HEK293T (cell line): ENCODE results near the gene POLR3GL.

Source experiments
- CTCF ChIA-PET: fragments of 350-600 bp; formaldehyde crosslinking; extraction: SDS; loops from one replicate; lab custom pipeline; 2021; ENCODE audit warnings: antibody characterized with exemption, inconsistent platforms; lab: Yijun Ruan, JAX
- POLR2A ChIA-PET: fragments of 350-600 bp; formaldehyde crosslinking; extraction: SDS; loops from one replicate; lab custom pipeline; 2020; ENCODE audit warnings: antibody characterized with exemption, inconsistent platforms; lab: Yijun Ruan, JAX
- DNase-seq: peaks from one replicate; pipeline ENCODE4 v3.0.0; 2012; ENCODE audit warnings: mixed read lengths; ENCODE audit errors: extremely low spot score
- ARNT ChIP-seq: fragments of 450-650 bp; IDR thresholded peaks from 2 replicates; pipeline ENCODE4 v1.6.1; 2017; ENCODE audit warnings: mild to moderate bottlenecking
- BHLHE40 ChIP-seq: fragments of 450-650 bp; IDR thresholded peaks from 2 replicates; pipeline ENCODE4 v1.6.1; 2016; ENCODE audit warnings: mild to moderate bottlenecking, moderate library complexity, borderline replicate concordance
- CTBP1 ChIP-seq: fragments of 450-650 bp; IDR thresholded peaks from 2 replicates; pipeline ENCODE4 v1.6.1; 2016; ENCODE audit warnings: borderline replicate concordance
- ELF4 ChIP-seq: fragments of 450-650 bp; IDR thresholded peaks from 2 replicates; pipeline ENCODE4 v1.6.1; 2017; ENCODE audit warnings: antibody characterized with exemption
- FOXA1 ChIP-seq: fragments of 450-650 bp; IDR thresholded peaks from 2 replicates; pipeline ENCODE4 v1.6.1; 2016; ENCODE audit warnings: mild to moderate bottlenecking
- FOXK2 ChIP-seq: fragments of 450-650 bp; IDR thresholded peaks from 2 replicates; pipeline ENCODE4 v1.6.1; 2016; ENCODE audit warnings: mild to moderate bottlenecking
- FOXM1 ChIP-seq: fragments of 450-650 bp; IDR thresholded peaks from 2 replicates; pipeline ENCODE4 v1.6.1; 2017; ENCODE audit warnings: mild to moderate bottlenecking, borderline replicate concordance
- HDGF ChIP-seq: fragments of 450-650 bp; IDR thresholded peaks from 2 replicates; pipeline ENCODE4 v1.6.1; 2017; ENCODE audit warnings: antibody characterized with exemption, borderline replicate concordance
- L3MBTL2 ChIP-seq: fragments of 450-650 bp; conservative IDR thresholded peaks from 2 replicates; pipeline ENCODE4 v1.6.1; 2016; ENCODE audit warnings: mild to moderate bottlenecking
- LEF1 ChIP-seq: fragments of 450-650 bp; IDR thresholded peaks from 2 replicates; pipeline ENCODE4 v1.6.1; 2017; ENCODE audit warnings: mild to moderate bottlenecking, borderline replicate concordance
- NFRKB ChIP-seq: fragments of 450-650 bp; IDR thresholded peaks from 2 replicates; pipeline ENCODE4 v1.6.1; 2016; ENCODE audit warnings: mild to moderate bottlenecking, moderate library complexity
- PKNOX1 ChIP-seq: fragments of 450-650 bp; IDR thresholded peaks from 2 replicates; pipeline ENCODE4 v1.6.1; 2016
- SP1 ChIP-seq: fragments of 450-650 bp; IDR thresholded peaks from 2 replicates; pipeline ENCODE4 v1.6.1; 2017
- SUZ12 ChIP-seq: fragments of 450-650 bp; IDR thresholded peaks from 2 replicates; pipeline ENCODE4 v1.6.1; 2016; ENCODE audit warnings: mild to moderate bottlenecking
- TARDBP ChIP-seq: fragments of 450-650 bp; IDR thresholded peaks from 2 replicates; pipeline ENCODE4 v1.6.1; 2016
- ZNF384 ChIP-seq: fragments of 450-650 bp; IDR thresholded peaks from 2 replicates; pipeline ENCODE4 v1.6.1; 2016

POLR3GL gene

GRCh38 chr1:145990249-145990855 lies 25.9 kb downstream of the POLR3GL start:
- CTCF ChIA-PET, result interaction anchor here (0.7 to 1.6 kb wide), 5 partner anchors 9 to 99 kb away, joined by 3 to 8 read pairs (median 4); no protein-coding TSS in a partner anchor
- DNase-seq, result no peak
- POLR2A ChIA-PET, result interaction anchor here (1.1 to 8.2 kb wide), 4 partner anchors 10 to 99 kb away, joined by 3 to 115 read pairs (median 4); partner anchors contain the start of gene RBM8A
- TF ChIP-seq PKNOX1, result no peak
- no peak for TF ChIP-seq NFRKB
- TF ChIP-seq FOXA1, result no peak
- no peak for TF ChIP-seq FOXK2
- no peak for TF ChIP-seq SUZ12

- ChIA-PET CTCF (interaction anchor here (0.8 to 3.0 kb wide), 2 partner anchors 14 to 16 kb away, joined by 3 to 13 read pairs; no protein-coding TSS in a partner anchor), POLR2A (interaction anchor here (0.6 to 8.2 kb wide), 8 partner anchors 11 to 64 kb away, joined by 3 to 115 read pairs (median 5); partner anchors contain the start of genes ANKRD34A, LIX1L, POLR3GL and RBM8A)
- TF ChIP-seq FOXA1 (no peak), FOXK2 (no peak), HDGF (no peak), NFRKB (no peak), BHLHE40 (no peak), TARDBP (no peak), SUZ12 (no peak), CTBP1 (no peak), L3MBTL2 (no peak), ZNF384 (no peak), SP1 (no peak), LEF1 (no peak)
- no peak for DNase-seq
Observed at GRCh38 chr1:145991735-145992412, 27.4 kb downstream of the POLR3GL start.

- no peak for TF ChIP-seq LEF1
- TF ChIP-seq L3MBTL2, result no peak
- no peak for TF ChIP-seq TARDBP
- no peak for TF ChIP-seq ARNT
- TF ChIP-seq ELF4, result no peak
- no peak for TF ChIP-seq ZNF384
- TF ChIP-seq CTBP1, result no peak
- no peak for TF ChIP-seq NFRKB
- no peak for TF ChIP-seq FOXM1
- no peak for TF ChIP-seq BHLHE40
- no peak for DNase-seq
- CTCF ChIA-PET, result interaction anchor here (0.8 to 3.0 kb wide), 2 partner anchors 14 to 15 kb away, joined by 3 to 13 read pairs; no protein-coding TSS in a partner anchor
- POLR2A ChIA-PET, result interaction anchor here (0.6 to 8.2 kb wide), 6 partner anchors 11 to 65 kb away, joined by 3 to 115 read pairs (median 12); partner anchors contain the start of genes ANKRD34A, POLR3GL and RBM8A
Observed at GRCh38 chr1:145992502-145992936, 28.0 kb downstream of the POLR3GL start.

- ChIA-PET POLR2A (interaction anchor here (1.9 to 8.2 kb wide), 4 partner anchors 10 to 66 kb away, joined by 6 to 115 read pairs (median 18); partner anchors contain the start of genes ANKRD34A, POLR3GL and RBM8A), CTCF (interaction anchor here (3.0 kb wide), 1 partner anchor 15 kb away, joined by 13 read pairs; no protein-coding TSS in a partner anchor)
- no peak for TF ChIP-seq TARDBP
- TF ChIP-seq ELF4, result no peak
- no peak for TF ChIP-seq CTBP1
- TF ChIP-seq L3MBTL2, result no peak
- TF ChIP-seq HDGF, result no peak
- TF ChIP-seq ARNT, result no peak
- no peak for TF ChIP-seq SP1
- TF ChIP-seq ZNF384, result no peak
- TF ChIP-seq BHLHE40, result no peak
- TF ChIP-seq SUZ12, result no peak
- TF ChIP-seq PKNOX1, result no peak
- no peak for TF ChIP-seq FOXA1
- no peak for DNase-seq
Observed at GRCh38 chr1:145992958-145993617, 28.6 kb downstream of the POLR3GL start.

- no peak for DNase-seq
- no peak for TF ChIP-seq PKNOX1
- TF ChIP-seq TARDBP, result no peak
- TF ChIP-seq ELF4, result no peak
- TF ChIP-seq SP1, result no peak
- TF ChIP-seq FOXK2, result no peak
- no peak for TF ChIP-seq LEF1
- TF ChIP-seq BHLHE40, result no peak
- no peak for TF ChIP-seq L3MBTL2
- TF ChIP-seq ARNT, result no peak
- TF ChIP-seq ZNF384, result no peak
- TF ChIP-seq CTBP1, result no peak
- TF ChIP-seq HDGF, result no peak
- CTCF ChIA-PET, result interaction anchor here (0.6 to 3.0 kb wide), 2 partner anchors 12 to 15 kb away, joined by 4 to 13 read pairs; no protein-coding TSS in a partner anchor
- POLR2A ChIA-PET, result interaction anchor here (1.1 to 8.2 kb wide), 6 partner anchors 9 to 134 kb away, joined by 3 to 115 read pairs (median 12); partner anchors contain the start of genes ANKRD34A, POLR3GL and RBM8A
Observed at GRCh38 chr1:145993618-145994390, 29.3 kb downstream of the POLR3GL start.
